Naive B cell (primary cell): ENCODE data around the gene NEK5. TPM values are rescaled to one million over a fixed set of nuclear protein-coding genes. Genes with fewer than 3 reads are reported as not detected.
A peak's percentile ranks its signal among the peaks of the same experiment; 100 is the strongest.
"Not testable (repeated sequence)": the region's sequence is repeated elsewhere in the genome, so short reads cannot be mapped to it uniquely, and the experiment has no call there.

Experiments
- ATAC-seq, 2 donors: fragments of 150-1000 bp; cut with Tn5 transposase; 2 replicates each; pipeline ENCODE4 v1.10.0; 2021; ENCODE audit warnings: low read depth in 2 of 2, mild to moderate bottlenecking in 2 of 2, moderate library complexity in 2 of 2
- DNase-seq: peaks from one replicate; pipeline ENCODE4 v3.0.0; 2022
- H3K27ac Mint-ChIP-seq, 6 donors: one replicate each; pipeline ENCODE4 v1.8.0; 2020 to 2022; ENCODE audit warnings: mild to moderate bottlenecking in 6 of 6, mixed read lengths in 6 of 6, moderate library complexity in 5 of 6, inconsistent platforms in 2 of 6
- H3K27me3 Mint-ChIP-seq, 3 donors: one replicate each; pipeline ENCODE4 v1.8.0; 2021 to 2022; ENCODE audit warnings: mixed read lengths in 3 of 3, mild to moderate bottlenecking in 1 of 3
- H3K36me3 Mint-ChIP-seq, 2 donors: one replicate each; pipeline ENCODE4 v1.8.0; 2020 to 2022; ENCODE audit warnings: mixed read lengths in 2 of 2, inconsistent platforms in 1 of 2, mild to moderate bottlenecking in 1 of 2
- H3K4me1 Mint-ChIP-seq, 3 donors: one replicate each; pipeline ENCODE4 v1.8.0; 2020 to 2022; ENCODE audit warnings: mixed read lengths in 3 of 3, inconsistent platforms in 1 of 3, mild to moderate bottlenecking in 1 of 3, moderate library complexity in 1 of 3
- H3K4me3 Mint-ChIP-seq, 8 donors: one replicate each; pipeline ENCODE4 v1.8.0; 2020 to 2022; ENCODE audit warnings: mild to moderate bottlenecking in 8 of 8, mixed read lengths in 8 of 8, moderate library complexity in 8 of 8, inconsistent platforms in 2 of 8
- H3K9me3 Mint-ChIP-seq, 7 donors: one replicate each; pipeline ENCODE4 v1.8.0; 2020 to 2022; ENCODE audit warnings: mixed read lengths in 7 of 7, mild to moderate bottlenecking in 5 of 7, inconsistent platforms in 2 of 7, moderate library complexity in 1 of 7
- polyA plus RNA-seq, 6 donors: library from polyadenylated mRNA; unstranded; fragments of 300-500 nt; fragmentation: Illumina TruSeq; gene quantifications; one replicate each; pipeline ENCODE4 v1.2.3, GENCODE V29; 2021; ENCODE audit warnings: low read depth in 6 of 6

NEK5 gene
- polyA plus RNA-seq, 6 donors from 2014 or later = 0.17 to 0.28 (median 0.21) TPM; not detected in 2

DNA sequence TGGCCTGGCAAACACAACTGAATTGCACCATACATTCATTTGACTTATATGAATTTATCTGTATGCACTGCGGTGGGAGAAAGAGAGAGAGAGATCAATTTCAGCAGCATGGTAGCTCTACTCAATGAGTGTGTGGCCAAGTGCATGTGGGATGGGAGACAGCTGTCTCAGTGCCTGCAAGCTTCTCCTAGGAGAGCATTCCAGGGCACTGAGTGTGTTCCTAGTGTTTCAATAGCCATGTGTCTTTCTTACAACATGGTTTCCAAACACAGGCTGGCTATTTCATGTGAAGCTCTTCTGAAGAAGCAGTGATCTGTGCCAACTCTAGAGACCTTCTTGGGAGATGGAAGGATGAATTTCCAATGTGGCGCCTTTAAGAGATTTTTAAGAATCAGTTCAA, 43.5 kb downstream of the NEK5 start:
- Mint-ChIP-seq H3K27ac (no peak overlapping the region), H3K36me3 (no peaks in the 10 kb centered on the region), H3K4me3 (no peak overlapping the region), H3K27me3 (peaks cover 12 to 22% (median 15%) of the 10 kb centered on the region in 3 donors), H3K4me1 (no peaks in the 10 kb centered on the region), H3K9me3 (peaks cover 0 to 4% (median 0%) of the 10 kb centered on the region in 7 donors)
- DNase-seq = no peak
- ATAC-seq = no peak

DNA sequence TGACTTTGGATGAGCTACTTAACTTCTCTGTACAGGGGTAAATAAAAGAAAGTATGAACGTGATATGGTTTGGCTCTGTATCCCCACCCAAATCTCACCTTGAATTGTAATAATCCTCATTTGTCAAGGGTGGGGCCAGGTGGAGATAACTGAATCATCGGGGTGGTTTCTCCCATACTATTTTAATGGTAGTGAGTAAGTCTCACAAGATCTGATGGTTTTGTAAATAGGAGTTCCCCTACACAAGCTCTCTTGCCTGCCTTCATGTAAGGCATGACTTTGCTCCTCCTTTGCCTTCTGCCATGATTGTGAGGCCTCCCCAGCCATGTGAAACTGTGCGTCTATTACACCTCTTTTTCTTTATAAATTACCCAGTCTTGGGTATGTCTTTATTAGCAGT, 43.9 kb downstream of the NEK5 start:
- not testable (repeated sequence) for H3K9me3 Mint-ChIP-seq, DNase-seq, H3K4me1 Mint-ChIP-seq, H3K4me3 Mint-ChIP-seq, H3K36me3 Mint-ChIP-seq, ATAC-seq, H3K27ac Mint-ChIP-seq
- peaks cover 12 to 22% (median 15%) of the 10 kb centered on the region in 3 donors for H3K27me3 Mint-ChIP-seq

DNA sequence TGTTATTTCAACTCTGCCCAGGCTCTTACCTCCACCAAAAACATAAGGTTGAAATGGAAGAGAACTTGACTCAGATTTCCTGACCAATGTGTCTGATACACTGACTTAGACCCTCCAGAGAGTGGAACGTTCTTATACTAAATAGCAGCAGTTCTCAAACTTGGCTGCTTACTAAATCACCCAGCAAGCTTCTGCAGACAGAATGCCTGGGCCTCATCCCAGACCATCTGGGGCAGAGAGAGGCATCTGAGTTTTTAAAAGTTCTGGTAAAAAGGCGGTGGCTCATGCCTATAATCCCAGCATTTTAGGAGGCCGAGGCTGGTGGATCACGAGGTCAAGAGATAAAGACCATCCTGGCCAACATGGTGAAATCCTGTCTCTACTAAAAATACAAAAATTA, 46.3 kb downstream of the NEK5 start:
- Mint-ChIP-seq H3K4me1 (no peaks in the 10 kb centered on the region), H3K9me3 (peaks cover 0 to 4% (median 1%) of the 10 kb centered on the region in 7 donors), H3K27me3 (peaks cover 0 to 14% (median 8%) of the 10 kb centered on the region in 3 donors), H3K27ac (no peak overlapping the region), H3K4me3 (no peak overlapping the region), H3K36me3 (no peaks in the 10 kb centered on the region)
- no peak for DNase-seq
- no peak for ATAC-seq

DNA sequence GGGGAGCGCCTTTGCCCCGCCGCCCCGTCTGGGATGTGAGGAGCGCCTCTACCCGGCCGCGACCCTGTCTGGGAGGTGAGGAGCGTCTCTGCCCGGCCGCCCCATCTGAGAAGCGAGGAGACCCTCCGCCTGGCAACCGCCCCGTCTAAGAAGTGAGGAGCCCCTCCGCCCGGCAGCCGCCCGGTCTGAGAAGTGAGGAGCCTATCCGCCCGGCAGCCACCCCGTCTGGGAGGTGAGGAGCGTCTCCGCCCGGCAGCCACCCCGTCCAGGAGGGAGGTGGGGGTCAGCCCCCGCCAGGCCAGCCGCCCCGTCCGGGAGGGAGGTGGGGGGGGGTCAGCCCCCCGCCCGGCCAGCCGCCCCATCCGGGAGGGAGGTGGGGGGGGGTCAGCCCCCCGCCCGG, 49.0 kb downstream of the NEK5 start:
- H3K36me3 Mint-ChIP-seq, H3K27ac Mint-ChIP-seq, H3K4me1 Mint-ChIP-seq, H3K9me3 Mint-ChIP-seq, DNase-seq, H3K4me3 Mint-ChIP-seq, ATAC-seq: not testable (repeated sequence)
- peaks cover 3 to 18% (median 15%) of the 10 kb centered on the region in 3 donors for H3K27me3 Mint-ChIP-seq

DNA sequence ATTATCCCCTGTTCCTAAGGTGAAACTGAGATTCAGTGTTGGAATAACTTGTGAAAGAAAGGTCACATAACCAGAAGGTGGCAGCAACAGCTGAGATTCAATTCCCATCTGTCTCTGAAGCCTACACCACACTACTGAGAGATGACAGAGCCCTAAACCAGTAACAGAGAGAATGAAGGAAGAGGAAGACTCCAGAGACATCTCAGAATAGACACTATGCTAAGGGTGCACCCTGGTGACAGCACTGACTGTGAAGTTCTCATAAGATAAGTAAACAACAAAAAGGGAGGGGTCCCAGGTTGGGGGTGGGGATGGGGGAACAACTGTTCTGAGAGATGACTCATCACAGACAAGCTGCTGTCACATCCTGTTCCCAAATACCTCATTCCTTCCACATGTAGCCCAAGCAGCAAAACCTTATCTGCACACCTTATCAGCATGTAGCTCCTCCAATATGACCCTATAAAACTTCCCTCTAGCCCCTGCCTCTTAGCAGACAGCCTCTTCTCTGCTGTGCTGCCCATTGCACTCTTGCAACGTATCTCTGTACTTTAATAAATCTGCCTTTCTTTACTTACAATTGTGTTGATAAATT, 57.8 kb downstream of the NEK5 start:
- ATAC-seq (no peak), DNase-seq (no peak)
- Mint-ChIP-seq H3K4me3 (no peak overlapping the region), H3K36me3 (peaks cover 9 to 22% of the 10 kb centered on the region in 2 donors), H3K9me3 (peaks cover 13 to 55% (median 34%) of the 10 kb centered on the region in 7 donors), H3K4me1 (no peaks in the 10 kb centered on the region), H3K27me3 (peaks cover 25 to 33% (median 28%) of the 10 kb centered on the region in 3 donors), H3K27ac (no peak overlapping the region)

DNA sequence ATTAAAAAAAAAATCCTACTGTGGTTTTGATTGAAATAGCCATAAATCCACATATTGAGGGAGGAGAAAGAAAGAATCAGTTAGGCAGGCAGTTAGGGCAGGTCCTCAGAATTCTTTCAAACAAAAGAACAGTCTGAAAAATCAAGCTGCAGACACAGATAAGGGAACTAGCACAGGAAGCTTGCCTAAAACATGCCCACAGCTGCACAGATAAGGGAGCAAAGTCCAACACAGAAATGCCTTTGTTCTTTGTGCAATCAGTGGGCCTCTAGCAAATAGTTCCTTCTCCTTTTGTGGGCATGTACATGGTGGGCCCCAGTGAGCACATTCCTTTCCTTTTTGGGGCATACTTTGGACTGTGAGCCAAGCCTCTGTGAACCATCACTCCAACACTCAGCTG, 61.6 kb downstream of the NEK5 start:
- peaks cover 15 to 25% (median 22%) of the 10 kb centered on the region in 3 donors for H3K27me3 Mint-ChIP-seq
- peak overlapping the region in 1 of 8 donors; percentile 21 for H3K4me3 Mint-ChIP-seq
- ATAC-seq (no peak), DNase-seq (no peak)
- H3K9me3 Mint-ChIP-seq = peaks cover 14 to 67% (median 44%) of the 10 kb centered on the region in 7 donors
- no peaks in the 10 kb centered on the region for H3K4me1 Mint-ChIP-seq
- peaks cover 9 to 22% of the 10 kb centered on the region in 2 donors for H3K36me3 Mint-ChIP-seq
- no peak overlapping the region for H3K27ac Mint-ChIP-seq

DNA sequence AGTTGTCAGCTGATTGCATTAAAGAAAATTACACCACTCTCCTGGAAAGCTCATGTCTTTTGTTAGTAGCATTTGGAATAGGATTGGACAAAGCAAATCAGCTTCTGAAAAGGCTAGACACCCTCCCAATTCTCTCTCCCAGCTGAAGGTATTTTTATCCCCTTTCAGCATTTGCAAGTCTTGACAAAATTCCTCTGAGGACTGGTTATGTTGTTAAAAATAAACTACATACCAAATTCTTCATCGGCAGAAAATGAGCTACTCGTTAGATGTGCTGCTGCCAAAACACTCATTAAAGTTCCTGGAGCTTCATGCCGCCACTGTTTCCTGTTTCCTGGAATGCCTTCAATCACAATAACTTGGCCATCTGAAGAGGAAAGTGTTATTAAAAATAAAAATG, 67.3 kb downstream of the NEK5 start:
- no peaks in the 10 kb centered on the region for H3K4me1 Mint-ChIP-seq
- no peak for DNase-seq
- ATAC-seq = no peak
- no peak overlapping the region for H3K27ac Mint-ChIP-seq
- H3K9me3 Mint-ChIP-seq = peaks cover 3 to 38% (median 18%) of the 10 kb centered on the region in 7 donors
- H3K36me3 Mint-ChIP-seq = no peaks in the 10 kb centered on the region
- no peaks in the 10 kb centered on the region for H3K27me3 Mint-ChIP-seq
- no peak overlapping the region for H3K4me3 Mint-ChIP-seq

DNA sequence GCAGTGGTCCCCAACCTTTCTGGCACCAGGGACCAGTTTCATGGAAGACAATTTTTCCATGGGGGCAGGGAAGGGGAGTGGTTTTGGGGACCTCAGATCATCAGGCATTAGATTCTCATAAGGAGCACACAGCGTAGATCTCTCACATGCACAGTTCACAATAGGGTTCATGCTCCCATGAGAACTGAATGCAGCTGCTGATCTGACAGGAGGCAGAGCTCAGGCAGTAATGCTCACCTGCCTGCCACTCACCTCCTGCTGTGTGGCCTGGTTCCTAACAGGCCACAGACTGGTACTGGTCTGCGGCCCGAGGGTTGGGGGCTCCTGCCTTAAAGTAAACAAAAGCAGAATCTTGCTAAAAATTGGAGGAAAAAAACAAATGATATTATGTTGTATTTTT, 67.8 kb downstream of the NEK5 start:
- not testable (repeated sequence) for H3K27me3 Mint-ChIP-seq, H3K36me3 Mint-ChIP-seq, DNase-seq, ATAC-seq, H3K4me3 Mint-ChIP-seq, H3K27ac Mint-ChIP-seq, H3K4me1 Mint-ChIP-seq
- peaks cover 3 to 35% (median 18%) of the 10 kb centered on the region in 7 donors for H3K9me3 Mint-ChIP-seq

DNA sequence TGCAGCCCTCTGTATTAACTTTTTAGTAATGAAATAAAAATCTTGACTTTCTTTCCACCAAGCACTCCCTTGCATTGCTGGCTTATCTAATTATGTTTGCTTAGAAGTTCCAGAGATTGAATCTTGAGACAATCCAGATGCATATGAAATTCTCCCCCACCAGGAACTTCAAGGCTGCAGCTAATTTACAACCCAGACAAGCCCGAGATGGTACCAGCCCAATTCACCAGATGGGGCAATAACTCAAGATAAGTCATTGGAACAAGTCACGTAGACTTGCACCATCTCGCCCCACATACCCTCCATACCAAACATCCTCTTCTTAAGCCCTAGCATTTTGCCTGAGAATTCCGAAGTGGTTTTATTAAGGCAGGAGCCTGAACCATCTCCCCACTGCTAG, 75.4 kb downstream of the NEK5 start:
- H3K27me3 Mint-ChIP-seq = no peaks in the 10 kb centered on the region

DNA sequence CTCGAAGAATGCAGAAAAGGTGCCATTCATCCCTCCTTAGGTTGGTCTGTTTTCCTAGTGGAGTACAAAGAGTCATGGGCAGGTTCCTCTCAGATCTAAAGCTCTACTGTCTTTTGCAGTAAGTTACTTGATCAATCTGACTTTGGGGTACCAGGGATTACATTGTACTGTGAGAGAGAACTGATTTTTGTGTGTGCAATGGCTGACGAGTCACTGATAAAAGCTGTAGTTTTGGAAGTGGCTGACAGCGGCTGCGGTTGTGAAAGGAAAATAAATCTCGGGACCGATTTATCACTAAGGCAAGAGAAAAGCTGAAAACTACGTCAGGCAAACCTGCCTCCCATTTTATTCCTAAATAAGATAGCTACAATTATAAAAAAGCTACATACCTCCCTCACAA, 77.5 kb downstream of the NEK5 start:
- Mint-ChIP-seq H3K4me3 (no peak overlapping the region), H3K36me3 (no peaks in the 10 kb centered on the region), H3K9me3 (peaks cover 1 to 18% (median 8%) of the 10 kb centered on the region in 7 donors), H3K27me3 (no peaks in the 10 kb centered on the region), H3K4me1 (no peaks in the 10 kb centered on the region), H3K27ac (no peak overlapping the region)
- ATAC-seq (no peak), DNase-seq (no peak)

More for the DNA sequence above, 75.4 kb downstream of the NEK5 start:
- Mint-ChIP-seq H3K27ac (no peak overlapping the region), H3K4me1 (no peaks in the 10 kb centered on the region), H3K4me3 (no peak overlapping the region), H3K9me3 (peaks cover 4 to 18% (median 7%) of the 10 kb centered on the region in 7 donors), H3K36me3 (no peaks in the 10 kb centered on the region)
- DNase-seq = no peak
- ATAC-seq = no peak

DNA sequence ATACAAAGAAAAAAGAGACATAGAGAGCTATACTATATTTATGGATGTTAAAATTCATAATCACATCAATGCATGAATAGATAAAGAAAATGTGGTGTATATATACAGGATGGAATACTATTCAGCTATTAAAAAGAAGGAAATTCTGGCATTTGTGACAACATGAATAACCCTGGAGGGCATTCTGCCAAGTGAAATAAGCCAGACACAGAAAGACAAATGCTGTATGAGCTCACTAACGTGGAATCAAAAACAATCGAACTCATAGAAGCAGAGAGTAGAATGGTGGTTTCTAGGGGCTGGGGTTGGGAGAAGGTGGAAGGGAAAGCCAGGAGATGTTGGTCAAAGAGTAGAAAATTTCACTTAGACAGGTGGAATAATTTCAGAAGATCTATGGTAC, 80.4 kb downstream of the NEK5 start:
- Mint-ChIP-seq H3K27me3 (no peaks in the 10 kb centered on the region), H3K4me1 (no peaks in the 10 kb centered on the region), H3K36me3 (peaks cover 8 to 10% of the 10 kb centered on the region in 2 donors), H3K4me3 (no peak overlapping the region), H3K9me3 (peaks cover 3 to 14% (median 7%) of the 10 kb centered on the region in 7 donors), H3K27ac (peak overlapping the region in 2 of 6 donors; percentile 6 to 18)
- DNase-seq (no peak), ATAC-seq (no peak)

DNA sequence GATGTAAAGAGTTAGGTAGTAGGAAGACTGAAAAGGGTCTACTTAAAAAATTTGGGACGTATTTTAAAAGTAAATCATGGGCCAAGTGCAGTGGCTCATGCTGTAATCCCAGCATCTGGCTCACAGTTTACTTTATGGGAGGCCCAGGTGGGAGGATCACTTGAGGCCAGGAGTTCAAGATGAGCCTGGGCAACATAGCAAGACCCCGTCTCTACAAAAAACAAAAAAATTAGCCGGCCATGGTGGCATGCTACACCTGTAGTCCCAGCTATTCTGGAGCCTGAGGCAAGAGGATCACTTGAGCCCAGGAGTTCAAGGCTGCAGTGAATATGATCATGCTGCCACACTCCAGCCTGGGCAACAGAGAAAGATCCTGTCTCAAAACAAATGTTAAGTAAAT, 81.4 kb downstream of the NEK5 start:
- no peak overlapping the region for H3K4me3 Mint-ChIP-seq
- H3K27ac Mint-ChIP-seq = no peak overlapping the region
- no peak for DNase-seq
- H3K9me3 Mint-ChIP-seq = peaks cover 2 to 15% (median 8%) of the 10 kb centered on the region in 7 donors
- H3K4me1 Mint-ChIP-seq = no peaks in the 10 kb centered on the region
- ATAC-seq = no peak
- H3K27me3 Mint-ChIP-seq = no peaks in the 10 kb centered on the region
- peaks cover 8 to 11% of the 10 kb centered on the region in 2 donors for H3K36me3 Mint-ChIP-seq

DNA sequence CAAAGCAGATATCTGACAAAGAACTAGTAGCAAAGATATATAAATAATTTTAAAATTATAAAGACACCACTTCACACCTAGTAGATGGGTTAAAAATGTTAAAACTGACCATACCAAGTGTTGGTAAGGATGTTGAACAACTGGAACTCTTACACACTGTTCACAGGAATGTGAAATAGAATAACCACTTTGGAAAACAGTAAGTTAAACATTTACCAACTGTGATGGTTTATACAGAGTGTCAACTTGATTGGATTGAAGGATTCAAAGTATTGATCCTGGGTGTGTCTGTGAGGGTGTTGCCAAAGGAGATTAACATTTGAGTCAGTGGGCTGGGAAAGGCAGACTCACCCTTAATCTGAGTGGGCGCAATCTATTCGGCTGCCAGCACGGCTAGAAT, 85.2 kb downstream of the NEK5 start:
- H3K4me1 Mint-ChIP-seq = no peaks in the 10 kb centered on the region
- no peak overlapping the region for H3K4me3 Mint-ChIP-seq
- no peaks in the 10 kb centered on the region for H3K27me3 Mint-ChIP-seq
- H3K9me3 Mint-ChIP-seq = peaks cover 7 to 23% (median 10%) of the 10 kb centered on the region in 7 donors
- ATAC-seq (no peak), DNase-seq (no peak)
- no peak overlapping the region for H3K27ac Mint-ChIP-seq
- H3K36me3 Mint-ChIP-seq = peaks cover 8 to 11% of the 10 kb centered on the region in 2 donors

DNA sequence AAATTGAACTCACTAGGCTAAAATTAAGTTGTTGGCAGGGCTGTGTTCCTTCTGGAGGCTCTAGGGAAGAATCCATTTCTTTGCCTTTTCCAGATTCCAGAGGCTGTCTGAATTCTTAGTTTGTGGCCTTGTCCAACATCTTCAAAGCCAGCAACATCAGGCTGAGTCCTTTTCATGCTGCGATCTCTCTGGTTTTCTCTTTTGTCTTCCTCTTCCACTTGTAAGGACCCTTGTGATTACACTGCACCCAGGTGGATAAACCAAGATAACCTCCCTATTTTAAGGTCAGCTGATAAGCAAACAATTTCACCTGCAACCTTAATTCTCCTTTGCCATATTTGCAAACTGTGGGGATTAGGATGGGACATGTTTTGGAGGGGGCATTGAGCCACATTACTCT, 92.8 kb downstream of the NEK5 start:
- Mint-ChIP-seq H3K4me1 (peaks cover 0 to 4% (median 4%) of the 10 kb centered on the region in 3 donors), H3K9me3 (peaks cover 0 to 5% (median 2%) of the 10 kb centered on the region in 7 donors)
- no peak for DNase-seq

More for the DNA sequence above, 92.8 kb downstream of the NEK5 start:
- no peaks in the 10 kb centered on the region for H3K27me3 Mint-ChIP-seq
- no peak overlapping the region for H3K27ac Mint-ChIP-seq
- no peak overlapping the region for H3K4me3 Mint-ChIP-seq
- H3K36me3 Mint-ChIP-seq = peaks cover 5 to 8% of the 10 kb centered on the region in 2 donors
- no peak for ATAC-seq
